Measurements from ENCODE around the gene RNF148.

- no peak for TF ChIP-seq KDM1A (IDR thresholded peaks at IDR 0.05; ENCODE audit: low read depth)
- TF ChIP-seq ZNF302 (CRISPR knock-in tag; IDR thresholded peaks at IDR 0.05) = no peak
- TF ChIP-seq SREBF2 (IDR thresholded peaks at IDR 0.05) = no peak
- TF ChIP-seq RNF2 (IDR thresholded peaks at IDR 0.05; ENCODE audit: borderline replicate concordance, low read depth) = no peak
- no peak for TF ChIP-seq PHF8 (IDR thresholded peaks at IDR 0.05; ENCODE audit: borderline replicate concordance, low read depth)
- TF ChIP-seq POLR2A (IDR thresholded peaks at IDR 0.05; ENCODE audit: low read length) = no peak
- no peak for TF ChIP-seq CTCF (IDR thresholded peaks at IDR 0.05)
- no peak for TF ChIP-seq CHD2 (IDR thresholded peaks at IDR 0.05; ENCODE audit: low read length, partially characterized antibody)
- no peak for TF ChIP-seq BHLHE40 (IDR thresholded peaks at IDR 0.05; ENCODE audit: low read depth, low read length)
- TF ChIP-seq RFX5 (IDR thresholded peaks at IDR 0.05) = no peak
These were observed 3.7 kb downstream of the RNF148 start, which contains the start of gene RNF133 for GRCh38 chr7:122699017-122699416.

Data from A549 (cell line).